Epithelial cell of prostate (primary cell): ENCODE measurements around the gene KLHL36.
A peak's percentile ranks its signal among the peaks of the same experiment; 100 is the strongest.
"Not testable (repeated sequence)": the region's sequence is repeated elsewhere in the genome, so short reads cannot be mapped to it uniquely, and the experiment has no call there.

ENCODE experiments used
- DNase-seq: peaks from one replicate; pipeline ENCODE4 v3.0.0-alpha.2; 2011; ENCODE audit warnings: low read depth, low spot score
- H3K27ac ChIP-seq: fragments of 450-650 bp; 2 replicates; pipeline ENCODE4 v1.5.1; 2017; ENCODE audit warnings: mild to moderate bottlenecking

Gene KLHL36

DNA sequence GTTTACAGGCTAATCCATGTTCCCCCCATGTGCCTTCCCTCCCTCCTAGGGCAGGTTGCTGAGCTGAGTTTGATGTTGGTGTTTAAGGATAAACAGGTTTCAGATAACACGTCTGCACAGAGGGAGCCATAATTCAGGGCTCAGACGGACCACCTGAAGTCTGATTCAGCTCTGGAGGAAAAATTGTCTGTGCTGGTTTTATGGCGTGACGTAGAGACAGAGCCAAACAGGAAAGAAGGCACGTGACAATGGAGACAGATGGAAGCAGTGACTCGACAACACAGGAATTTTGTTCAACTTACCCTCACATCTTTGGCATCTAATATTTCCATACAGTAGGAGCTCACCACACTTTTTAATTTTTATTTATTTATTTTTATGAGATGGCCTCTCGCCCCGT is 40.8 kb downstream of the KLHL36 start:
- peak; percentile 41 for DNase-seq
- H3K27ac ChIP-seq: peak overlapping the region; percentile 75

DNA sequence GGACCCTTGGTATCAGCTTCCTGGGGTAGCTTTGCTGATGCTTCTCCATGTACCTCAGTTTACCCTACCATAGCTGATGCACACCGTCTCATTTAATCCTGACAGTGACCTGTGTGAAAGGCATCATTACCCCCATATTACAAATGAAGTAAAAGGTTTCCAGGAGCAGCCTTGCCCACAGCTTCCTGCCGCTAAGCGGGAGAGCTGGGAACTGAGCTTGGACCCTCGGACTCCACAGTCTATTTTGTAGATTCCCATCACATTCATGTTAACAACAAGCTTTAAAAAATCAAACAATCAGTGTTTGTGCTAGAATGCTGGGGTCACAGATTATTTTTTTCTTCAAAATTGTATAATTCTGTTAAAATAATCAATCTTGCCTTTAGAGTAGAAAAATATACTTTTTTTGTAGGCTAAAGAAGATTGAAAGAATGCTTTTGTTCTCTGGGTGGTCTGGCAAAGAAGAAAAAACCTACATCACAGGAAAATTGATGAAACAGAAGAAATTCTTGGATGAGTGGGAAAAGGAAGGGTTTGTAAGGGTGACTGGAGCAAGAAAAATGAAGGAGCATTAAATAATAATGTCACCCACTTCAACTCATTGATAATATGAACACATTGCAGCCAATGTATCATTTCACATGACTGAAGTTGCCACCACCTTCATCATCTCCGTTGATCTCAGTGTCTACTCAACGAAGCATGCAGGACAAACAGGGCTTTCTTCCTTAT is 41.9 kb downstream of the KLHL36 start:
- no peak for DNase-seq
- H3K27ac ChIP-seq: no peak overlapping the region

DNA sequence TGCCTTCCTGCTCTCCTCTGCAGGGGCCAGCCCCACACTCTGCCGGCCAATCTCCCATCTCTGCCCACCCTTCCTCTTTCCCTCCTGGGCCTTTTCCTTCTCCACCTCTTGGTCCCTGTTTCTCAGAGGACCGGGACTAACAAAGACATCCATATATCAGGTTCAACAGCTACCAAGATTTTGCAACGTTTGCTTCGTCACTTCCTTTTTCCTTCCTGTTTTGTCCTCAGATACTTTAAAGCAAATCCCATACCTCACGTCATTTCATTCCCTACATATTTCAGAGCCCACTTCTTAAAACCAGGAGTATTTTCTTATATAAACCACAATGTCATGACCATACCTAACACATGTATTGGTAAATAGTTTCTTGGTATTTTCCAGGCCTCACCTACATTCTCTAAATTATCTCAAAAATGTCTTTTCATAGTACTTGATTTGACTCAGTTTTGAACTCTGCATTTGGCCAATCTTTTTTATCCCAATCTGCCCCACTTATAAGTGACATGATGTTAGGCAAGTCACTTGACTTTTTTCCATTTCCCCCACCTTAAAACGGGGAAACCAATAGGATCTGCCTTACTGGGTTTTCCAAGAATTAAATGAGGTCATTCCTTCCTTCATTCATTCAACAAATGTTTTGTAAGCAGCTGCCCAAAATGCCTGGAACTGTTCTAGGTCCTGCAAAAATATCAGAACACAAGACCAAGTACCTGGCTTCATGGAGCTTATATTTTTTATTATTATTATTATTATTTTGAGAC is 44.3 kb downstream of the KLHL36 start:
- DNase-seq: no peak
- H3K27ac ChIP-seq: no peak overlapping the region

DNA sequence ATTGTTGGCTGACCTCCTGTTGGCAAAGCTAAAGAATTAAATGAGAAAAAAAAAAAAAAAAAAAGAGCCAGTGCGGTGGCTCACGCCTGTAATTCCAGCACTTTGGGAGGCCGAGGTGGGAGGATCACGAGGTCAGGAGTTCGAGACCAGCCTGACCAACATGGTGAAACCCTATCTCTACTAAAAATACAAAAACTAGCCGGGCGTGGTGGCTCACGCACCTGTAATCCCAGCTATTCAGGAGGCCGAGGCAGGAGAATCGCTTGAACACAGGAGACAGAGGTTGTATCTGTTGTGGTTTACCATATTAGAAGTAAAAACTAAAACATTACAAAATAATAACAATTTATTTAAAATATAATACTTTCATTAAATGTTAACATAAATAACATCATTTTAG is 45.6 kb downstream of the KLHL36 start:
- not testable (repeated sequence) for H3K27ac ChIP-seq, DNase-seq

DNA sequence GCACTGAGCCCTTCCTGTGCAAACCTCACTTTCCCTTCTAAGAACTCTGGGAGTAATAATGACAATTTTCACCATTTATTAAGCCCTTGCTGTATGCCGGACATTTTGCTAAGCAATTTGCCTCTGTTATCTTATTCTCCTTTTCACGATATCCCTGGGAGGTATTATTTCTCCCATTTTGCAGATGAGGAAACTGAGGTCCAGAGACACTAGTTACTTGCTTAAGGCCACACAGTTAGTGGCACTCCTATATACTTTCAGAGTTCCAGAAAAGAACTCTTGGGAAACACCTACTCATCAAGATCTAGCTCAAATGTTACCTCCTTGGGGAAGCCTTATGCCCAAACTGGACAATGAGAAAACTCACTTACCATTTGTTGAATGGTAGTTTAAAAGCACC is 46.7 kb downstream of the KLHL36 start:
- no peak for DNase-seq
- no peak overlapping the region for H3K27ac ChIP-seq

DNA sequence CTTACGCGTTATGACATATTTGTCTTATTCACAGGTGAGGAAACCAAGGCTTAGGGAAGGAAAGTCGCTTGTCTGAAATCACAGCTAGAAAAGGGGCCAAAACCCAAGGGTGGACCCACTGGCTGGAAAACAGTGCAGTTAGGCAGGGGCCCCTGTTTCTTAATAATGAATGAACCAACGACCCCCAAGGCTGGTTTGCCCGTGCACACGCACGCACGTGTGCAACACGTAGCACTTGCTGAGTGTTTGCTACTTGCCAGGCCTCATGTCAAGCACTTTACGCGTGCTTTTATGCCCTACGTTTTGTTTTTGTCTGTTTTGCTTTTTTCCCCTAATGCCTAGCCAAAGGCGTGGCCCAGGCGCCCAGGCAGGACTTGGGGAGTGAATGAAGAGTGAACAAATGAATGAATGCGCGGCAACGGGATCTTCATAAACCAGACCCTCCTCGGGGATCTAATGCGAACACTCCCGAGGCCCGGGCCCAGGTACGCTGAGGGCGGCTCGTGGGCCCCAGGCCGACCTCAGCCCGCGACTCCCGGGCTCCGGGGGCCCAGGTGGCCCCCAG is 50.9 kb downstream of the KLHL36 start:
- H3K27ac ChIP-seq: peak overlapping the region; percentile 53
- DNase-seq: no peak

DNA sequence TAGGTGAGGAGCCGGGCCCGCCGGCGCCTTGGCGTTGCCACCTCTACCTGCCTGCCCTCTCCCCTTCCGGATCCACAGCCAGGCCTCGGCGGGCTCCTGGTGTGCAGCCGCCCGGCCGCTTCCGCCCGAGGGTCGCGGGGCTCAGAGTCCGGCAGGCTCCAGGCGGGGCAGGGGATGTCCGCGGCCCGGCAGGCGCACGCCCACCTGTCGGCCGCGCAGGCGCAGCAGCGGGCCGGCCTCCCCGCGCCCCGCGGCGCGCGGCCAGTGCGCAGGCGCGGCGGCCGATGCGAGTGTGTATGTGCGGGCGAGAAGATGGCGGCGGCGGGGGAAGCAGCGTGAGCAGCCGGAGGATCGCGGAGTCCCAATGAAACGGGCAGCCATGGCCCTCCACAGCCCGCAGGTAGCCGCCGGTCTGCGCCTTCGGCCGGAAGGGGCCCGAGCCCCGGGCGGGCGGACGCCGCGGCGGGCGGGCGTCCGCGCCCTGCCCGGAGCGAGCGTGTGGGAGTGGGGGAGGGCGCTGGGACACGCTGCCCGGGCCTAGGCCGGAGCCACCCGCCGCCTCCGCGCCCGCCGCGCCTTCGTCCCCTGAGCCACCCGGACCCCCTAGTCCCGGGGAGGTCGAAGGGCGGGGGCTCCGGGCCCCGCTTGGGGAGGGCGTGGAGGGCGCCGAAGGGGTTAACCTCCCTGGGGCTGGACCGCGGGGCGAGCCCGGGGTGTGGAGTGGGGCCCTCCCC is 51.6 kb downstream of the KLHL36 start, which contains the start of gene USP10:
Gene USP10 (plus strand): TSS at position 289 of the 734 bp plus-strand sequence. CDS start 91 bp downstream, at position 380.
- no peak for DNase-seq
- peak within 1 kb of the TSS; percentile 53 for H3K27ac ChIP-seq

DNA sequence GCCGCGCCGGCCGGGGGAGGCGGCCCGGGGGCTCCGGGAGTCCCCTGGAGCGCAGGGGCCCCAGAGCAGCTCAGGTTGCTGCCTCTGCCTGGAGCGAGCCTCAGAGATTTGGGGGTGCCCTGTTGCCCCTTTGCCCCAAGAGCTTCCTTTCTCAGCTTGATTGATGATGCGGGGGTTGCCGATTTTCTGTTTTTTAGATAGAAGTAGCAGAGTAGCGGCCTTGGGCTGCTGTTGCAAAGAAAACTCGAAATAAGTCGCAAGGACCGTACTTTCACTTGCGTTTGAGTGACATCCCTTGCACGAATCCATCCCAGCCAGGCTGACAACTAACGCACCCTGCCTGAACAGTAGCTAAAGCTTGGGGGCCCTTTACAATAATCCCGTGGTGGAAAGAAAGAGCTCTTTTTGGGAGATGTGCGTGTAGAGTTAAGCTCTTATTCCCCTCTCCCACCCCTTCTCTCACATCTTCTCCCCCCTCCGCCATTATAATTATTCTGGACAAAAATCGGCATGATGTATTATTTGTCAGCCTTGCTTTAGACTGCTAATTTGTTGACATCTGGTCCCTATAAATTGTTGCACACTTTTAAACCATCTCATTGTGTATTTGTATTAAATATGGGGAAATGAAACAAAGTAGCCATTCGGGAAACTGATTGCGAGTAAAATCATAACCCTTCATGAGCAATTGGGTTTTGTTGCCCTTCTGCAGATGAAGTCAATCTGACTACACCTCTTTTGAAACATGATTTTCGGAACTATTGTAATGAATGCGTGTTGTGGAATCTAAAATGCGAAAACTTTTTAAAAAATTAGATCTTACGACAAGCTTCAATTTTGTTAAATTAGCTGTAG is 52.4 kb downstream of the KLHL36 start:
- no peak for DNase-seq
- H3K27ac ChIP-seq: peak overlapping the region; percentile 53

DNA sequence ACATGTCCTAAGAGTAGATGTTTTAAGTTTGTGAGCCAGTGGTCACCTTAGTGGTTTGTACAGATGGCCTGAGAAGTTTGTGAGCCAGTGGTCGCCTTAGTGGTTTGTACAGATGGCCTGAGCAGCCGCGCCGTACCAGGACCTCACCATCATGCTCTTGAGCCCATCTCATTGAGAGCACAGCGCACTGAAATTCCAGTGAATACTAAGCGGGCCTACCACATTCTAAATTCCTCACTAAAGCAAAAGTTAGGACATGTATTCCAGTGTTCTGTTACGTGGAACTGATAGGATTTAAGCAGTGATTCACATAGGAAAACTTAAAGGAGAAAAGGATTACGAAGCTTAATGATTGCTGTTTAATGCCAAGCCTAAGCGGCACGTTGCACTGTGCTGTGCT is 55.4 kb downstream of the KLHL36 start:
- DNase-seq: no peak
- H3K27ac ChIP-seq: no peak overlapping the region

DNA sequence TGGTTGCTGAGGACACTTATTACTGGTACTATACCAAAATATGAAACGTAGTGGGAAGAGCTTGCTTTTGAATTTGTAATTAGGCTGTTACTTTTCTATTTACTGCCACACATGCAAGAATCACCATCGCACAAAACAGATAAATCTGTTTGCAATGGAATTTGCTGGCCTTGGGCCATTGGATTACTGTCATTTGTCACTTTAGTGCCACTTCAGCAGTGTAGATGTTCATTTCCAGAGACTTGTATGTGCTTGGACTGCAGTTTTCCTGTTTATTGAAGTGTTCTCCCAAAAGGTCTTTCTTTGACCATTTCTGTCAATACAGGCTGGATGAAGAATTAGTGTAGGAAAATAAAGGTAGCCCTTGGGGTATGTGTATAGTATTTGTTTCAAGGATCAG is 55.9 kb downstream of the KLHL36 start:
- no peak for DNase-seq
- no peak overlapping the region for H3K27ac ChIP-seq

DNA sequence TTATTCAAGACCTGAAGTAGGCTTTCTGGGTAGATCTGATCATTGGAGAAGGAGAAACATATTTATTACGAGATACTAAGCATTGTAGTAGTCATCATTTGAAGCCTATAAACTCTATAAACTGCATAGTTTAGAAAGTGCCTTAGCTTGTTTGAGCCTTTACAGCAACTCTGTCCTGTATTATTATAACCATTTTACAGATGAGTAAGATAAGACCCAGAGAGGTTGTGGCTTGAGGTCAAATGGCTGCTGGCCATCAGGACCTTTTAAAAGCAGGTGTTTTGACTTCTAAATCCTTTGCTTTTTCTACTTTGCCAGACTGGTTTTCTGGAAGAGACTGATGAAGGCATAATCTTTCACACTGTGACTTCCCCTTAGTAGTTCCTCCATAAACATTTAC is 58.5 kb downstream of the KLHL36 start:
- no peak overlapping the region for H3K27ac ChIP-seq
- DNase-seq: no peak

DNA sequence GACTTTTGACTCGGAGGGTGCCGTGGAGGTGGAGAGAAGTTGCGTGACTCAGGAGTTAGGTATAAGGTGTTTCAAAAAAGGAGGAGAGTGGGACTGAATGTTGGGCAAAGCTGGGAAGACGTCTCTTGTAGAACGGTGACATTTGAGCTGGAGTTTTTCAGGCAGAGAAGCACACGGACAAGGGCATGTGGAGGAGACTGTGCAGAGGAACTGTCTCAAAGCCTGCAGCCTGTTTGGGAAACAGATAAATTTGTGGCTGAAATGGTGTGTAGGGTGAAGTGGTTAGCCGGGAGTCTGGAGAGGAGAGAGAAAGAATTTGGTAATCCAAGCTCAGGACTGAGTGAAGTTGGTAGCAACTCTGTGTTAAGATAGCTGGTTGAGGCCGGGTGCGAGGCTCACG is 61.3 kb downstream of the KLHL36 start:
- no peak for DNase-seq
- H3K27ac ChIP-seq: no peak overlapping the region

DNA sequence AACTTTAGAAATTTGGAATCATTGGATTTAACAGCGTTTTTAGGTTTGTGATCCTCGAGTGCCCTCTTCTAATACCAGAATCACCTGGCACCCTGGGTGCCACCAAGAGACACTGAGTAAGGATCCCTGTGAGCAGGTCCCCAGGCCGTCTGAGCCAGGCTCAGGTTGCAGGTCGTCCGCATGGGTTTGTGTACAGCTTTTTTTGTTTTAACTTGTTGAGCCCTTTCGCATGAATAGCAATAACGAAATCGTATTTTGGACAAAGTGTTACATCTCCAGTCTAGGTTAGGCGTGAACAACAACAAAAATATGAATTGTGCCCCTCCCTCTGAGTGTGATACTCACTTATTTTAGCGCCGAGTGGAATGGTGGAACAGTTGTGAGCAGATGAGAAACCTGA is 62.4 kb downstream of the KLHL36 start:
- DNase-seq: no peak
- H3K27ac ChIP-seq: no peak overlapping the region
